ENCODE data around the gene HTR2B.
"Not testable (repeated sequence)": the region's sequence is repeated elsewhere in the genome, so short reads cannot be mapped to it uniquely, and the experiment has no call there.

Gene HTR2B

GRCh38 chr2:231069379-231070054 lies 55.3 kb downstream of the HTR2B start:
- no peak for DNase-seq

- no peak for DNase-seq
Measured at GRCh38 chr2:231068525-231069222, 56.2 kb downstream of the HTR2B start.

GRCh38 chr2:231067531-231067930 lies 57.3 kb downstream of the HTR2B start:
- DNase-seq: not testable (repeated sequence)

GRCh38 chr2:231065966-231066365 lies 58.9 kb downstream of the HTR2B start:
- no peak for DNase-seq

- DNase-seq: no peak
Measured at GRCh38 chr2:231063347-231063746, 61.5 kb downstream of the HTR2B start.

- no peak for DNase-seq
Measured at GRCh38 chr2:231062776-231063175, 62.1 kb downstream of the HTR2B start.

GRCh38 chr2:231059756-231060155 lies 65.1 kb downstream of the HTR2B start:
- DNase-seq: no peak

GRCh38 chr2:231058761-231059550 lies 65.9 kb downstream of the HTR2B start:
- DNase-seq: no peak
